HL-60 (cell line): ENCODE results near the gene KCTD15.

ENCODE experiments used
- GABPA ChIP-seq: IDR thresholded peaks from 2 replicates; pipeline ENCODE4 v1.6.1; 2012; ENCODE audit warnings: low read depth
- POLR2AphosphoS5 ChIP-seq: IDR thresholded peaks from 2 replicates; pipeline ENCODE4 v1.6.1; 2012; ENCODE audit warnings: low read depth
- SPI1 ChIP-seq: IDR thresholded peaks from 2 replicates; pipeline ENCODE4 v1.6.1; 2012; ENCODE audit warnings: low read depth, mild to moderate bottlenecking, borderline replicate concordance
- TF ChIP-seq, protein P1 (sequence below): IDR thresholded peaks from one replicate; pipeline ENCODE4 v1.5.1; 2011; ENCODE audit warnings: low read length, control low read depth, inconsistent platforms; ENCODE audit not compliant: insufficient read depth
- TF ChIP-seq, protein P2 (sequence below): IDR thresholded peaks from 2 replicates; pipeline ENCODE4 v1.6.1; 2012; ENCODE audit warnings: low read depth; ENCODE audit not compliant: insufficient replicate concordance

DNA sequence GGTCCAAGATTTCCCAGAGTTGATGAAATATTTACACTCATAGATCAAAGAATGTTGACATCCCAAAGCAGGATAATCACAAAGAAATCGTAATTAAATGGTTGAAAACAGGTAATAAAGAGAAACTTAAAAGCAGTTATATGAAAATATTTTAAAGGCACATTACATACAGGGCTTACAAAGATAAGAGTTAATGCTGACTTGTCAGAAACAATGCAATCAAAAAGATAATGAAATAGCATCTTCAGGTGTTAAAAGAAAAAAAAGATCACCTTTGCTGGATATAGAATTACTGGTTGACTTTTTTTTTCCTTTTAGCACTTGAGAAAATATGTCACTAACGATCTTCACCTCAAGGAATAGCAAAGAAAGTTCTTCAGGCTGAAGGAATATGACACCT lies 48.8 kb downstream of the KCTD15 start:
- TF ChIP-seq, protein P1, sequence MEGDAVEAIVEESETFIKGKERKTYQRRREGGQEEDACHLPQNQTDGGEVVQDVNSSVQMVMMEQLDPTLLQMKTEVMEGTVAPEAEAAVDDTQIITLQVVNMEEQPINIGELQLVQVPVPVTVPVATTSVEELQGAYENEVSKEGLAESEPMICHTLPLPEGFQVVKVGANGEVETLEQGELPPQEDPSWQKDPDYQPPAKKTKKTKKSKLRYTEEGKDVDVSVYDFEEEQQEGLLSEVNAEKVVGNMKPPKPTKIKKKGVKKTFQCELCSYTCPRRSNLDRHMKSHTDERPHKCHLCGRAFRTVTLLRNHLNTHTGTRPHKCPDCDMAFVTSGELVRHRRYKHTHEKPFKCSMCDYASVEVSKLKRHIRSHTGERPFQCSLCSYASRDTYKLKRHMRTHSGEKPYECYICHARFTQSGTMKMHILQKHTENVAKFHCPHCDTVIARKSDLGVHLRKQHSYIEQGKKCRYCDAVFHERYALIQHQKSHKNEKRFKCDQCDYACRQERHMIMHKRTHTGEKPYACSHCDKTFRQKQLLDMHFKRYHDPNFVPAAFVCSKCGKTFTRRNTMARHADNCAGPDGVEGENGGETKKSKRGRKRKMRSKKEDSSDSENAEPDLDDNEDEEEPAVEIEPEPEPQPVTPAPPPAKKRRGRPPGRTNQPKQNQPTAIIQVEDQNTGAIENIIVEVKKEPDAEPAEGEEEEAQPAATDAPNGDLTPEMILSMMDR, result no peak
- TF ChIP-seq POLR2AphosphoS5 (no peak), GABPA (no peak), SPI1 (no peak)
- TF ChIP-seq, protein P2, sequence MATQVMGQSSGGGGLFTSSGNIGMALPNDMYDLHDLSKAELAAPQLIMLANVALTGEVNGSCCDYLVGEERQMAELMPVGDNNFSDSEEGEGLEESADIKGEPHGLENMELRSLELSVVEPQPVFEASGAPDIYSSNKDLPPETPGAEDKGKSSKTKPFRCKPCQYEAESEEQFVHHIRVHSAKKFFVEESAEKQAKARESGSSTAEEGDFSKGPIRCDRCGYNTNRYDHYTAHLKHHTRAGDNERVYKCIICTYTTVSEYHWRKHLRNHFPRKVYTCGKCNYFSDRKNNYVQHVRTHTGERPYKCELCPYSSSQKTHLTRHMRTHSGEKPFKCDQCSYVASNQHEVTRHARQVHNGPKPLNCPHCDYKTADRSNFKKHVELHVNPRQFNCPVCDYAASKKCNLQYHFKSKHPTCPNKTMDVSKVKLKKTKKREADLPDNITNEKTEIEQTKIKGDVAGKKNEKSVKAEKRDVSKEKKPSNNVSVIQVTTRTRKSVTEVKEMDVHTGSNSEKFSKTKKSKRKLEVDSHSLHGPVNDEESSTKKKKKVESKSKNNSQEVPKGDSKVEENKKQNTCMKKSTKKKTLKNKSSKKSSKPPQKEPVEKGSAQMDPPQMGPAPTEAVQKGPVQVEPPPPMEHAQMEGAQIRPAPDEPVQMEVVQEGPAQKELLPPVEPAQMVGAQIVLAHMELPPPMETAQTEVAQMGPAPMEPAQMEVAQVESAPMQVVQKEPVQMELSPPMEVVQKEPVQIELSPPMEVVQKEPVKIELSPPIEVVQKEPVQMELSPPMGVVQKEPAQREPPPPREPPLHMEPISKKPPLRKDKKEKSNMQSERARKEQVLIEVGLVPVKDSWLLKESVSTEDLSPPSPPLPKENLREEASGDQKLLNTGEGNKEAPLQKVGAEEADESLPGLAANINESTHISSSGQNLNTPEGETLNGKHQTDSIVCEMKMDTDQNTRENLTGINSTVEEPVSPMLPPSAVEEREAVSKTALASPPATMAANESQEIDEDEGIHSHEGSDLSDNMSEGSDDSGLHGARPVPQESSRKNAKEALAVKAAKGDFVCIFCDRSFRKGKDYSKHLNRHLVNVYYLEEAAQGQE, result no peak
